Glutamatergic neuron (in vitro differentiated cells): ENCODE measurements around the gene ALB. TPM values are rescaled to one million over a fixed set of nuclear protein-coding genes. Genes with fewer than 3 reads are reported as not detected.
"Not testable (repeated sequence)": the region's sequence is repeated elsewhere in the genome, so short reads cannot be mapped to it uniquely, and the experiment has no call there.

Experiments
- DNase-seq: peaks from one replicate; pipeline ENCODE4 v3.0.0; 2022
- H3K27ac Mint-ChIP-seq: one replicate; pipeline ENCODE4 v1.8.0; 2020; ENCODE audit warnings: mild to moderate bottlenecking, mixed read lengths, inconsistent platforms; ENCODE audit not compliant: unreplicated experiment
- H3K27me3 Mint-ChIP-seq: one replicate; pipeline ENCODE4 v1.8.0; 2020; ENCODE audit warnings: mild to moderate bottlenecking, moderate library complexity, mixed read lengths, inconsistent platforms; ENCODE audit not compliant: unreplicated experiment
- H3K36me3 Mint-ChIP-seq: one replicate; pipeline ENCODE4 v1.8.0; 2020; ENCODE audit warnings: mild to moderate bottlenecking, mixed read lengths, inconsistent platforms; ENCODE audit not compliant: unreplicated experiment
- H3K4me1 Mint-ChIP-seq: one replicate; pipeline ENCODE4 v1.8.0; 2020; ENCODE audit warnings: mild to moderate bottlenecking, low read depth, mixed read lengths, inconsistent platforms; ENCODE audit not compliant: unreplicated experiment
- H3K4me3 Mint-ChIP-seq: one replicate; pipeline ENCODE4 v1.8.0; 2020; ENCODE audit warnings: mild to moderate bottlenecking, mixed read lengths, inconsistent platforms; ENCODE audit not compliant: unreplicated experiment
- H3K9me3 Mint-ChIP-seq: one replicate; pipeline ENCODE4 v1.8.0; 2020; ENCODE audit warnings: mild to moderate bottlenecking, moderate library complexity, mixed read lengths, inconsistent platforms; ENCODE audit not compliant: unreplicated experiment
- long read RNA-seq: library from polyadenylated mRNA; unstranded; transcript quantifications from one replicate; pipeline ENCODE4 v2.0.0, GENCODE V29; 2020; ENCODE audit not compliant: unreplicated experiment
- total RNA-seq: library from RNA; stranded (reverse); fragmentation: NEBNext Ultra II Directional; extraction: Animal tissue kit (Norgen Biotek cat#: 25700); gene quantifications from one replicate; pipeline ENCODE4 v1.2.1, GENCODE V29; 2021; ENCODE audit not compliant: unreplicated experiment
- TF ChIP-seq, protein P1 (sequence below): fragments of 200-600 bp; sonication (generic); IDR thresholded peaks from one replicate; pipeline ENCODE4 v1.5.0; 2021; ENCODE audit not compliant: partially characterized antibody, unreplicated experiment

ALB gene
- not detected for total RNA-seq
- long read RNA-seq: 0 reads

DNA sequence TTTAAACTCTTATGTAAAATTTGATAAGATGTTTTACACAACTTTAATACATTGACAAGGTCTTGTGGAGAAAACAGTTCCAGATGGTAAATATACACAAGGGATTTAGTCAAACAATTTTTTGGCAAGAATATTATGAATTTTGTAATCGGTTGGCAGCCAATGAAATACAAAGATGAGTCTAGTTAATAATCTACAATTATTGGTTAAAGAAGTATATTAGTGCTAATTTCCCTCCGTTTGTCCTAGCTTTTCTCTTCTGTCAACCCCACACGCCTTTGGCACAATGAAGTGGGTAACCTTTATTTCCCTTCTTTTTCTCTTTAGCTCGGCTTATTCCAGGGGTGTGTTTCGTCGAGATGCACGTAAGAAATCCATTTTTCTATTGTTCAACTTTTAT lies at the start of gene ALB:
ALB (plus strand) TSS at position 246 of the 400 bp plus-strand sequence; CDS start at position 287, 41 bp downstream.
- Mint-ChIP-seq H3K4me3 (no peak within 1 kb of the TSS), H3K27ac (no peak within 1 kb of the TSS), H3K4me1 (no peaks in the 10 kb centered on the region), H3K9me3 (no peaks in the 10 kb centered on the region), H3K27me3 (peaks cover 2% of the 10 kb centered on the region), H3K36me3 (no peaks in the 10 kb centered on the region)
- no peak for DNase-seq
- TF ChIP-seq, protein P1, sequence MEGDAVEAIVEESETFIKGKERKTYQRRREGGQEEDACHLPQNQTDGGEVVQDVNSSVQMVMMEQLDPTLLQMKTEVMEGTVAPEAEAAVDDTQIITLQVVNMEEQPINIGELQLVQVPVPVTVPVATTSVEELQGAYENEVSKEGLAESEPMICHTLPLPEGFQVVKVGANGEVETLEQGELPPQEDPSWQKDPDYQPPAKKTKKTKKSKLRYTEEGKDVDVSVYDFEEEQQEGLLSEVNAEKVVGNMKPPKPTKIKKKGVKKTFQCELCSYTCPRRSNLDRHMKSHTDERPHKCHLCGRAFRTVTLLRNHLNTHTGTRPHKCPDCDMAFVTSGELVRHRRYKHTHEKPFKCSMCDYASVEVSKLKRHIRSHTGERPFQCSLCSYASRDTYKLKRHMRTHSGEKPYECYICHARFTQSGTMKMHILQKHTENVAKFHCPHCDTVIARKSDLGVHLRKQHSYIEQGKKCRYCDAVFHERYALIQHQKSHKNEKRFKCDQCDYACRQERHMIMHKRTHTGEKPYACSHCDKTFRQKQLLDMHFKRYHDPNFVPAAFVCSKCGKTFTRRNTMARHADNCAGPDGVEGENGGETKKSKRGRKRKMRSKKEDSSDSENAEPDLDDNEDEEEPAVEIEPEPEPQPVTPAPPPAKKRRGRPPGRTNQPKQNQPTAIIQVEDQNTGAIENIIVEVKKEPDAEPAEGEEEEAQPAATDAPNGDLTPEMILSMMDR: no peak

DNA sequence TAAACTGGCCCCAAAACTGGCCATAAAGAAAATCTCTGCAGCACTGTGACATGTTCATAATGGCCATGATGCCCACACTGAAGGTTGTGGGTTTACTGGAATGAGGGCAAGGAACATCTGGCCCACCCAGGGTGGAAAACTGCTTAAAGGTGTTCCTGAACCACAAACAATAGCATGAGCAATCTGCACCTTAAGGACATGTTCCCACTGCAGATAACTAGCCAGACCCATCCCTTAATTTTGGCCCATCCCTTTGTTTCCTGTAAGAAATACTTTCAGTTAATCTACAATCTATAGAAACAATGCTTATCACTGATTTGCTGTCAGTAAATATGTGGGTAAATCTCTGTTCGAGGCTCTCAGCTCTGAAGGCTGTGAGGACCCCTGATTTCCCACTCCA lies 46.9 kb upstream of the ALB start:
- H3K4me3 Mint-ChIP-seq: not testable (repeated sequence)

DNA sequence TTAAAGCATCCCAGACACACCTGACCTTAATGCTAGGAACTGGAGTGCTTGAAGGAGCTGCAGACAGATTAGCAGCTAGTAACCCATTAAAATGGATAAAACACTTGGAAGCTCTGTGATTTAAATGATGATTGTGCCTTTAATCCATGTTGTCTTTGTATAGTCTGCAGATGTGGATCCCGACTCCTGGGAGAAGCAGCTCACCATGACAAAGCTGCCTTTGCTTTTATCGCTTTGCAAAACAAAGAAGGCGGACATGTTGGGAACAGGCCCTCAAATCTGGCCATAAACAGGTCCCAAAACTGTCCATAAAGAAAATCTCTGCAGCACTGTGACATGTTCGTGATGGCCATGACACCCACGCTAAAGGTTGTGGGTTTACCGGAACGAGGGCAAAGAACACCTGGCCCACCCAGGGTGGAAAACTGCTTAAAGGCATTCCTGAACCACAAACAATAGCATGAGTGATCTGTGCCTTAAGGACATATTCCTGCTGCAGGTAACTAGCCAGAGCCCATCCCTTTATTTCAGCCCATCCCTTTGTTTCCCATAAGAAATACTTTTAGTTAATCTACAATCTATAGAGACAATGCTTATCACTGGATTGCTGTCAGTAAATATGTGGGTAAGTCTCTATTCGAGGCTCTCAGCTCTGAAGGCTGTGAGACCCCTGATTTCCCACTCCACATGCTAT lies 34.4 kb upstream of the ALB start:
- H3K27me3 Mint-ChIP-seq, DNase-seq, H3K4me3 Mint-ChIP-seq, H3K4me1 Mint-ChIP-seq, H3K36me3 Mint-ChIP-seq, H3K9me3 Mint-ChIP-seq, H3K27ac Mint-ChIP-seq: not testable (repeated sequence)

More for the DNA sequence above, 46.9 kb upstream of the ALB start:
- not testable (repeated sequence) for DNase-seq, H3K4me1 Mint-ChIP-seq, H3K9me3 Mint-ChIP-seq, H3K27me3 Mint-ChIP-seq, H3K27ac Mint-ChIP-seq, H3K36me3 Mint-ChIP-seq

DNA sequence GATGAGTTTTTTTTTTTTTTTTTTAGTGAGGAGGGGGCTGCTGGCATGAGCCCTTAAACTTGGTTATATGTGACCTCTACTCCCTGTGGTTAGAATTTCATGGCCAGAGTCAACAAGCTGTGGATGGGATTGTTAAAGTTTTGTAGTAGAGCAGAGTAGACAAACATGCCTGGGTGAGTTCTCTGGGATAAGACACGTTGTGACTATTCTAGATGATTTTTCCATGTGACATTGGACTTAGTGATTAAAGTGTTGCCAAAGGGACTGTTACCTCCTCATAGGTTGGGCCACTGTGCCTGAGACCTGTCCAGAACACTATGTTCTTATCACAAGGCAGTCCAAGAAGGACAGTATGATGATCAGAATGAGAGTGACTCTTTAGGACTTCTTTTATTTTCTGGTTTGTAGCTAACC lies 28.8 kb upstream of the ALB start:
- Mint-ChIP-seq H3K4me3 (no peak overlapping the region), H3K36me3 (no peaks in the 10 kb centered on the region), H3K9me3 (peaks cover 2% of the 10 kb centered on the region), H3K27ac (no peak overlapping the region), H3K4me1 (no peaks in the 10 kb centered on the region), H3K27me3 (no peaks in the 10 kb centered on the region)
- TF ChIP-seq, protein P1: no peak
- no peak for DNase-seq

DNA sequence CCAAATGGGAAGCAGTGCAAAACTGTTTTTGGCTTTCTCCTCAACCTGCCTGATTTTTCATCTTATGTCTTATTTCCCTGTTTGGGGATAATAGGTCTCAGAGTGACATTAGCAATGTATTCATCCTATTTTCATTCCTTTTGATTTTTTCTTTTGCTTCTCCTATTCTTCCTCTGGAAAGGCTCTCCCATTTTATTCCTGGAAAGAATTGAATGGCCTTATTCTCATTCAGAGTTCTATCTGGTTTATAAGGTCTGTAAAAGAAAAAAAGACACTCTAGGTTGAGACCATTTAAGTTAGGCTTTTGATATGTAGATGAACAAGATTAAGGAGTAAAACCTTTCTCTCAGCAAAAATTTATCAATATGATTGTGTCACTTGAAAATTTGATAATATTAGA lies 27.8 kb upstream of the ALB start:
- TF ChIP-seq, protein P1: no peak
- H3K4me3 Mint-ChIP-seq: no peak overlapping the region
- no peak for DNase-seq
- no peaks in the 10 kb centered on the region for H3K4me1 Mint-ChIP-seq
- no peaks in the 10 kb centered on the region for H3K27me3 Mint-ChIP-seq
- H3K9me3 Mint-ChIP-seq: no peaks in the 10 kb centered on the region
- no peaks in the 10 kb centered on the region for H3K36me3 Mint-ChIP-seq
- no peak overlapping the region for H3K27ac Mint-ChIP-seq

DNA sequence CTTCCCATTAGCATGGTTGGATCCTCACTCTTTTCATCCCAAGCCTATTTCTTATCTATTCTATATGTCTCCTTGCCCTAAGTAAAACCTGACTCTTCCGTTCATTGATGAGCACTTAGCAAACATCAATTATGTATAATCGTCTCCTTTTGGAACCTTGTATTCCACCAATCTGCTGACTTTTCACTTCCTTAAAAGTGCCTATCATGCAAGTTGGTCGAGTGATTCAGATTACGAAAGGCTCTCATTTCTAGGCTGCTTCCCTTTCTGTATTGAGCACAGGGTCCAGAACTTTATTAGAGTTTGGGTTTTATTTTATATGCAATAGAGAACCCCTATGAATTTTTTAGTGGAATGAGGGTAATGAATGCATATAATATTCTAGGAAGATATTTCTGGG lies 27.1 kb upstream of the ALB start:
- H3K36me3 Mint-ChIP-seq: no peaks in the 10 kb centered on the region
- H3K27me3 Mint-ChIP-seq: no peaks in the 10 kb centered on the region
- no peak overlapping the region for H3K27ac Mint-ChIP-seq
- no peak for DNase-seq
- TF ChIP-seq, protein P1: no peak
- no peaks in the 10 kb centered on the region for H3K4me1 Mint-ChIP-seq
- H3K4me3 Mint-ChIP-seq: no peak overlapping the region
- no peaks in the 10 kb centered on the region for H3K9me3 Mint-ChIP-seq
